Fibroblast of lung (primary cell): ENCODE data around the gene LCORL. TPM values are rescaled to one million over a fixed set of nuclear protein-coding genes. Genes with fewer than 3 reads are reported as not detected.
"Not testable (repeated sequence)": the region's sequence is repeated elsewhere in the genome, so short reads cannot be mapped to it uniquely, and the experiment has no call there.

Experiments used
- DNase-seq, 2 donors: peaks; one replicate each; pipeline versions ENCODE4 v3.0.0 to v3.0.0-alpha.2; 2010; ENCODE audit warnings: low read depth in 2 of 2
- H2AFZ ChIP-seq: 2 replicates; pipeline ENCODE4 v1.5.1; 2012; ENCODE audit warnings: low read length, control low read depth, inconsistent platforms
- H3K27ac ChIP-seq: 2 replicates; pipeline ENCODE4 v1.5.1; 2011; ENCODE audit warnings: low read length, control low read depth; ENCODE audit not compliant: insufficient read depth
- H3K27me3 ChIP-seq: 2 replicates; pipeline ENCODE4 v1.5.1; 2011; ENCODE audit warnings: mild to moderate bottlenecking, low read length; ENCODE audit not compliant: control insufficient read depth, insufficient read depth
- H3K36me3 ChIP-seq: 2 replicates; pipeline ENCODE4 v1.5.1; 2011; ENCODE audit warnings: low read length; ENCODE audit not compliant: control insufficient read depth, insufficient read depth
- H3K4me1 ChIP-seq: 2 replicates; pipeline ENCODE4 v1.5.1; 2011; ENCODE audit warnings: low read length; ENCODE audit not compliant: control insufficient read depth, insufficient read depth; ENCODE audit errors: extremely low read depth
- H3K4me2 ChIP-seq: 2 replicates; pipeline ENCODE4 v1.5.1; 2011; ENCODE audit warnings: low read length, control low read depth; ENCODE audit not compliant: insufficient read depth; ENCODE audit errors: extremely low read depth
- H3K4me3 ChIP-seq, 4 experiments: fragments of 200-600 bp in 1 of 4; sonication (generic) in 1 of 4; replicated peaks in 1 of 4; 2 replicates each; pipeline ENCODE4 v1.5.1; 2011 to 2016; ENCODE audit warnings: low read length in 4 of 4, low read depth in 3 of 4, mild to moderate bottlenecking in 3 of 4, control low read depth in 2 of 4, inconsistent platforms in 1 of 4, mixed read lengths in 1 of 4; ENCODE audit not compliant: insufficient read depth in 1 of 4; ENCODE audit errors: control extremely low read depth in 1 of 4
- H3K79me2 ChIP-seq: 2 replicates; pipeline ENCODE4 v1.5.1; 2012; ENCODE audit warnings: mild to moderate bottlenecking, low read length, inconsistent platforms; ENCODE audit not compliant: control insufficient read depth, insufficient read depth
- H3K9ac ChIP-seq: 2 replicates; pipeline ENCODE4 v1.5.1; 2011; ENCODE audit warnings: mild to moderate bottlenecking, low read length, control low read depth; ENCODE audit not compliant: insufficient read depth
- H3K9me3 ChIP-seq: 2 replicates; pipeline ENCODE4 v1.5.1; 2012; ENCODE audit warnings: low read depth, low read length; ENCODE audit not compliant: control insufficient read depth, insufficient read depth
- H4K20me1 ChIP-seq: 2 replicates; pipeline ENCODE4 v1.5.1; 2011; ENCODE audit warnings: low read length; ENCODE audit not compliant: control insufficient read depth, insufficient read depth; ENCODE audit errors: extremely low read depth
- CTCF ChIP-seq, 2 donors: IDR thresholded peaks in 1 of 2; conservative IDR thresholded peaks in 1 of 2; 1 replicate in 1 of 2; 2 replicates in 1 of 2; pipeline ENCODE4 v1.5.1; 2011 to 2012; ENCODE audit warnings: low read length in 2 of 2, control low read depth in 1 of 2, inconsistent platforms in 1 of 2, low read depth in 1 of 2, mild to moderate bottlenecking in 1 of 2
- EZH2 ChIP-seq: IDR thresholded peaks from 2 replicates; pipeline ENCODE4 v1.5.1; 2012; ENCODE audit warnings: low read length, control low read depth, mild to moderate bottlenecking; ENCODE audit errors: missing control alignments
- polyA plus RNA-seq, 2 donors: library from polyadenylated mRNA; depleted of rRNA in 1 of 2; stranded (reverse) in 1 of 2; unstranded in 1 of 2; fragments of >200 nt; gene quantifications; 2 replicates each; pipeline ENCODE4 v1.2.1, GENCODE V29; 2011 to 2012; ENCODE audit warnings: missing spikeins in 1 of 2
- total RNA-seq: library from RNA; depleted of rRNA; stranded (reverse); fragments of >200 nt; gene quantifications from 2 replicates; pipeline ENCODE4 v1.2.1, GENCODE V29; 2014

The LCORL gene
- total and polyA plus RNA-seq, 2 donors (not counting 1 experiment from before 2014, with no cell fraction given), result 8.5 to 13.5 TPM

GRCh38 chr4:17867276-17867675, 154.3 kb downstream of the LCORL start:
- Histone ChIP-seq H3K79me2 (no peaks in the 10 kb centered on the region), H3K9me3 (no peaks in the 10 kb centered on the region), H3K27me3 (no peaks in the 10 kb centered on the region), H2AFZ (no peak overlapping the region), H3K4me2 (no peak overlapping the region), H3K4me1 (no peaks in the 10 kb centered on the region), H3K36me3 (no peaks in the 10 kb centered on the region), H3K9ac (no peak overlapping the region), H4K20me1 (no peaks in the 10 kb centered on the region), H3K4me3 (no peak overlapping the region), H3K27ac (no peak overlapping the region)
- TF ChIP-seq CTCF (conservative IDR thresholded peaks at IDR 0.05 in 1 of 2, IDR thresholded peaks at IDR 0.05 in 1 of 2; ENCODE audit: low read depth in 1 of 2, low read length in 2 of 2) (no peak), EZH2 (no peak)
- no peak for DNase-seq

GRCh38 chr4:17866810-17867209, 154.7 kb downstream of the LCORL start:
- TF ChIP-seq EZH2 (no peak), CTCF (conservative IDR thresholded peaks at IDR 0.05 in 1 of 2, IDR thresholded peaks at IDR 0.05 in 1 of 2; ENCODE audit: low read depth in 1 of 2, low read length in 2 of 2) (no peak)
- no peaks in the 10 kb centered on the region for H4K20me1 ChIP-seq
- H3K4me2 ChIP-seq, result no peak overlapping the region
- H3K27ac ChIP-seq, result no peak overlapping the region
- H3K79me2 ChIP-seq, result no peaks in the 10 kb centered on the region
- H3K9ac ChIP-seq, result no peak overlapping the region
- H3K36me3 ChIP-seq, result no peaks in the 10 kb centered on the region
- no peak for DNase-seq
- H3K9me3 ChIP-seq, result no peaks in the 10 kb centered on the region
- H2AFZ ChIP-seq, result no peak overlapping the region
- no peaks in the 10 kb centered on the region for H3K4me1 ChIP-seq
- H3K27me3 ChIP-seq, result no peaks in the 10 kb centered on the region
- H3K4me3 ChIP-seq, result no peak overlapping the region

- no peaks in the 10 kb centered on the region for H3K9me3 ChIP-seq
- TF ChIP-seq EZH2, result no peak
- TF ChIP-seq CTCF (conservative IDR thresholded peaks at IDR 0.05 in 1 of 2, IDR thresholded peaks at IDR 0.05 in 1 of 2; ENCODE audit: low read depth in 1 of 2, low read length in 2 of 2), result no peak
- no peaks in the 10 kb centered on the region for H4K20me1 ChIP-seq
- no peaks in the 10 kb centered on the region for H3K27me3 ChIP-seq
- H3K36me3 ChIP-seq, result no peaks in the 10 kb centered on the region
- H3K27ac ChIP-seq, result no peak overlapping the region
- no peak overlapping the region for H3K4me3 ChIP-seq
- no peak overlapping the region for H3K9ac ChIP-seq
- H3K4me1 ChIP-seq, result no peaks in the 10 kb centered on the region
- DNase-seq, result no peak
- no peak overlapping the region for H3K4me2 ChIP-seq
- no peak overlapping the region for H2AFZ ChIP-seq
- no peaks in the 10 kb centered on the region for H3K79me2 ChIP-seq
Observed at GRCh38 chr4:17865866-17866363, 155.6 kb downstream of the LCORL start.

- H3K9ac ChIP-seq, H3K36me3 ChIP-seq, H2AFZ ChIP-seq, H3K9me3 ChIP-seq, H3K4me3 ChIP-seq, H3K4me2 ChIP-seq, DNase-seq, H4K20me1 ChIP-seq, H3K79me2 ChIP-seq, H3K4me1 ChIP-seq, H3K27ac ChIP-seq, H3K27me3 ChIP-seq: not testable (repeated sequence)
Observed at GRCh38 chr4:17861906-17862305, 159.6 kb downstream of the LCORL start.
